RWPE1 (cell line): ENCODE measurements around the gene CDK3.
A peak's percentile ranks its signal among the peaks of the same experiment; 100 is the strongest.

Experiments
- CTCF ChIA-PET: fragments of 350-600 bp; sonication (Branson Sonifier 250); formaldehyde crosslinking; extraction: SDS; loops from one replicate; lab custom pipeline; 2021; lab: Yijun Ruan, JAX
- POLR2A ChIA-PET: fragments of 400-600 bp; formaldehyde crosslinking; extraction: SDS; loops from one replicate; lab custom pipeline; 2020; ENCODE audit warnings: antibody characterized with exemption; ENCODE audit not compliant: low non-redundant PET; lab: Yijun Ruan, JAX
- DNase-seq: peaks from one replicate; pipeline ENCODE4 v3.0.0; 2012; ENCODE audit warnings: low spot score
- H3K27ac ChIP-seq: fragments of 450-650 bp; 2 replicates; pipeline ENCODE4 v1.5.1; 2017
- TF ChIP-seq, protein P1 (sequence below): fragments of 450-650 bp; conservative IDR thresholded peaks from 2 replicates; pipeline ENCODE4 v1.5.1; 2017; ENCODE audit warnings: low read depth, mild to moderate bottlenecking

CDK3 gene

DNA sequence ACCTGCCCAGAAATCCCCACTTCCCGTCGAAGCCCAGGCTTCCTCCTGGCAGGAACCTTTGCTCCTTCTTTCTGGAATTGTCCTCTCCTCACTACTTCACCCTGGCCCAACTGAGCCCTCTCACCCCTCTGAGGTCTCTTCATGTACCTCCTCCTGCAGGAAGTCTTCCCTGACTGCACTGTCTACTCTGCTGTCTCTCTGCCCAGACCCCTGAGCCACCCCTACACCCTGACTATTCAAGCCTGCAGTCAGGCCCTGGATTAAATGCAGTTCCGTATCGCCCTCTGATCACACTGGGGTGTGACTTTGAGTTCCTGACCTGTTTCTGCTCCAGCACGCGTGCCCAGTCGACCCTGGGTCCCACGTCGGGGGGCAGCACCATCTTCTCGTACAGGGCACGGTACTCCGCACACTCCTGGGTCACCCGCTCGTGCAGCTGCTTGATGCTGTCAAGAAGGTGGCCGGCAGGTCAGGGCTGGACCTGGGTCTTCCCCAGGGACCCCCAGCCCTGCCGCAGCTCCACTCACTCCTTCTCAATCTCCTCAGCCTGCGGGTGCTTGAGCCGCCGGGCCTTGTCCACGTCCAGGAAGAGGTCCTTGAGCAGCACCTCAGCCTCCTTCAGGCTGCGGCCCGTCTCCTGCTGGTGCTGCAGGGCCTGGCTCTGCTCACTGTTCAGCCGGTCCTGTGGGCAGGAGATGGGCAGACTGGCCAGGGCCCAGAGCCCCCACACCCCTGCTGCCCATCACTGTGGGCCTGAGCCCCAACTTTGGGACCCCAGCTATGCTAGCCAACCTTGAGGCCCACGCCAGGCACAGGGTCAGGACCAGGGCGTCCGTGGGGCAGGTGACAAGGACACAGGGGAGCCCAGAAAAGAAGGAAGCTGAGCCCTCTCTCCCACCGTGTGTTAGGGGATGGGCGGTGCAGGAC, 22.6 kb downstream of the CDK3 start:
- H3K27ac ChIP-seq, result no peak overlapping the region
- ChIA-PET POLR2A (no interaction called here), CTCF (interaction anchor here (0.6 to 0.9 kb wide), 2 partner anchors 9 to 18 kb away, joined by 3 to 4 read pairs; no protein-coding TSS in a partner anchor)
- TF ChIP-seq, protein P1, sequence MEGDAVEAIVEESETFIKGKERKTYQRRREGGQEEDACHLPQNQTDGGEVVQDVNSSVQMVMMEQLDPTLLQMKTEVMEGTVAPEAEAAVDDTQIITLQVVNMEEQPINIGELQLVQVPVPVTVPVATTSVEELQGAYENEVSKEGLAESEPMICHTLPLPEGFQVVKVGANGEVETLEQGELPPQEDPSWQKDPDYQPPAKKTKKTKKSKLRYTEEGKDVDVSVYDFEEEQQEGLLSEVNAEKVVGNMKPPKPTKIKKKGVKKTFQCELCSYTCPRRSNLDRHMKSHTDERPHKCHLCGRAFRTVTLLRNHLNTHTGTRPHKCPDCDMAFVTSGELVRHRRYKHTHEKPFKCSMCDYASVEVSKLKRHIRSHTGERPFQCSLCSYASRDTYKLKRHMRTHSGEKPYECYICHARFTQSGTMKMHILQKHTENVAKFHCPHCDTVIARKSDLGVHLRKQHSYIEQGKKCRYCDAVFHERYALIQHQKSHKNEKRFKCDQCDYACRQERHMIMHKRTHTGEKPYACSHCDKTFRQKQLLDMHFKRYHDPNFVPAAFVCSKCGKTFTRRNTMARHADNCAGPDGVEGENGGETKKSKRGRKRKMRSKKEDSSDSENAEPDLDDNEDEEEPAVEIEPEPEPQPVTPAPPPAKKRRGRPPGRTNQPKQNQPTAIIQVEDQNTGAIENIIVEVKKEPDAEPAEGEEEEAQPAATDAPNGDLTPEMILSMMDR, result no peak
- DNase-seq, result no peak

DNA sequence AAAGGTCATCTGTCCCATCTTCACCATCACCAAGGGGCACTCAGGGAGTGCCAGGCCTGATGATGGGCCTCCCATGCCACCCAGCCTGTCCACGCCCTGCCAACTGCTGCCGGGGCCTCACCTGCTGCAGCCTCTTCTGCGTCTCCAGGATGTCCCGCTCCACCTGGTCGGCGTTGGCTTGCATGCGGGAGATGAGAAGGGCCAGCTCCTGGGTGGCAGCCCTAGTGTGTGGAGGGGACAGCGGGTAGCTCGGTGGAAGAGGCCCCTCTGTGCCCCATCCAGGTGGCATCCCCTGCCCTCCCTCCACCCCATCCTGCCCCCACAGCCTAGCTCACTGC, 23.2 kb downstream of the CDK3 start:
- POLR2A ChIA-PET, result no interaction called here
- TF ChIP-seq, protein P1, result no peak

DNA sequence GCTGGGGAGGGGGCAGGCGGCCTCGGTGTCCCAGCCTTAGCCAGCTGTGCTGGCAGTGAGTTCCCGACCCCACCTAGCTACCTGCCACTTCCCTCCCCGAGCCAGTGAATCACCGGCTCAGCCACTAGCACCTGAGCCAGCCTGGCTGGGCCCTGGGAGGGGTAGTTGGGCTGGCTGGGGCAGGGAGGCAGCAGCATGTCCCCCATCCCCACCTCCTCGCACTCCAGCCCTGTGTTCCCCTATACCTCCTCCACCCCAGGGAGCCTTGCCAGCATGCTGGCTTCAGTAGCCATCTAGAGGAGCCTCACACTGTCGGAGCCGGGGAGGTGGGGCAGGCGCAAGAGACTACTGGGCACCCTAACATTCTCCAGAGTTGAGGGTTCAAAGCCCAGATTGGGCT, 23.7 kb downstream of the CDK3 start:
- ChIA-PET POLR2A (no interaction called here), CTCF (interaction anchor here (0.6 to 0.9 kb wide), 2 partner anchors 10 to 19 kb away, joined by 3 to 4 read pairs; no protein-coding TSS in a partner anchor)
- no peak for DNase-seq
- TF ChIP-seq, protein P1, result no peak
- no peak overlapping the region for H3K27ac ChIP-seq

More for the DNA sequence above, 23.2 kb downstream of the CDK3 start:
- H3K27ac ChIP-seq, result no peak overlapping the region
- no peak for DNase-seq
- CTCF ChIA-PET, result interaction anchor here (0.6 to 0.9 kb wide), 2 partner anchors 10 to 19 kb away, joined by 3 to 4 read pairs; no protein-coding TSS in a partner anchor

DNA sequence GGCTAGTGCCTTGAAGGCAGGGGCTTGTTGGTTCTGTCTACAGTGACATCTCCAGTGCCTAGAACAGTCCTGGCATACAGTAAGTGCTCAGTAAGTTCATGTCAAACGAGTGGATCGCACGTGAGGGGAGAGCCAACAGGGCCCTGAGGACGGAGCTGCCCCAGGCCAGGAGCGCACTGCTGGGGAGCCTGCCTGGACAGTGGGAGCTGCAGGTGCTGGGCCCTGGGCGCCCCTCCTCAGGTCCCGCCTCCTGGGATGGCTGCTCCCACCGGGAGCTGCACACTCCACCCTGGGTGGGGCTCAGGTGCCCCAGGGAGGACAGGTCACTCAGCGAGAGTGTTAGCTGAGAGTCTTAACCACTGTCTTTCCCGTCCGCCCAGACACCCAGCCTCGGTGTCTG, 24.6 kb downstream of the CDK3 start:
- ChIA-PET CTCF (interaction anchor here (1.4 kb wide), 1 partner anchor 12 kb away, joined by 4 read pairs; no protein-coding TSS in a partner anchor), POLR2A (no interaction called here)
- TF ChIP-seq, protein P1, result no peak
- no peak for DNase-seq
- H3K27ac ChIP-seq, result peak overlapping the region; percentile 85

DNA sequence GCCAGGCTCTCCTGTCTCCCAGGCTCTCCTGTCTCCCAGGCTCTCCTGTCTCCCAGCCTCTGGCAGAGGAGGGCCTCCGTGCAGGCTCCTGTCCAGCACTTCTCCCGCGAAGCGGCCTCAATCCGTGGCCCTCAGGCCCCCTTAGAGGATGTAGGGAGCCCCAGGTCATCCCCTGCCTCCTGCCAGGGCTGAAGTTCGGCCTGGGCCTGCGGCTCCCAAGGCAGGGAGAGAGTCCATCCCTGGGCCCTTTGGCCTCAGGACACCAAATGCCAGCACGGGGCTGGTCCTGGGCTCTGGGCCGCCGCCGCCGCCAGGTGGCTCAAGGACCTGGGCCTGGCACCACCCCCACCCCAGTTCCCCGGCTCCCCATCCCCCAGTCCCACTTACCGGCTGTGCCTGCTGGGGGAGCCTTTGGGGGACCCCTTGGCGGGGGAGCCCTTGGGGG, 26.1 kb downstream of the CDK3 start:
- DNase-seq, result no peak
- ChIA-PET POLR2A (interaction anchor here (0.6 kb wide), 1 partner anchor 188 kb away, joined by 3 read pairs; no protein-coding TSS in a partner anchor), CTCF (interaction anchor here (0.5 to 1.1 kb wide), 2 partner anchors 22 to 246 kb away, joined by 5 to 7 read pairs; no protein-coding TSS in a partner anchor)
- TF ChIP-seq, protein P1, result no peak
- H3K27ac ChIP-seq, result peak overlapping the region; percentile 85

DNA sequence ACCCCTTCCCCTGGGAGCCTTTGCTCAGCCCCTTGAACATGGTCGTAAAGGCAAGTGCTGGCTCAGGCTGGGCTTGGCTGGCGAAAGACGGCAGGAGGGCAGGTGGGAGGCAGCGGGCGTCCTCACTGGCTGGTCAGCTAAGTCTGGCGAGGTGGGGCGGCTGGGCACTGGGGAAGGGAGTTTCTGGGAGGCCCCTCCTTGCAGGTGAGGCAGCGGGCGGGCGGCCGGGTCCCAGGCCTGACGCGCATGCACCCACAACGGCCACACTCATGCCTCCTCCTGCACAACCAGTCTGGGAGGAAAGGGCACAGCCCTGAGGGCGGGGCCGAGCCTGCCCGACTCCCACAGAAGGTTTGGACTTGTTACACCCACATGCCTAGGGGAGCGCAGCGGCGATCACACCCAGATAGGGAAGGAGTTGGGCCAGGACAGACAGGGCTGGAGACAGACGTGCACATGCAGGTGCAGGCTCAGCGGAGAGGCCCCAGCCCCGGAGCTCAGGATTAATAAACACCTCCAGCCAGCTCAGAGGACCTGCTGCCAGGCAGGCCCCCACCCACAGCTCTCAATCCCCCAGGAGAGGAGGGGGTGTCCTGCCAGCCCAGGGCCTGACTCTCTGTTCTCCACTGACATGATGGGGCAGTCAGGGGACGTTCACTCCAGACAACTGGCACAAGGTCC, 26.6 kb downstream of the CDK3 start, which contains the start of gene EVPL:
Gene EVPL, minus strand, starts transcription at position 148 of the 681 bp plus-strand sequence. Its CDS starts 108 bp downstream, at position 40.
- TF ChIP-seq, protein P1, result no peak
- peak within 1 kb of the TSS; percentile 85 for H3K27ac ChIP-seq
- ChIA-PET CTCF (interaction anchor here (0.5 to 1.1 kb wide), 2 partner anchors 22 to 246 kb away, joined by 5 to 7 read pairs; no protein-coding TSS in a partner anchor), POLR2A (interaction anchor here (0.6 kb wide), 1 partner anchor 188 kb away, joined by 3 read pairs; no protein-coding TSS in a partner anchor)
- DNase-seq, result peak; percentile 75
